Measurements from ENCODE around the gene EXT2. TPM values are rescaled to one million over a fixed set of nuclear protein-coding genes. Genes with fewer than 3 reads are reported as not detected.

EXT2 gene
- total and polyA plus RNA-seq, 2 experiments from 2014 or later = 71.5 to 107 TPM

- Histone ChIP-seq H3K4me3 (no peak within 1 kb of the TSS), H3K9me2 (replicated peaks; ENCODE audit: insufficient read depth) (no peaks in the 10 kb centered on the region), H2AFZ (no peak within 1 kb of the TSS), H3K4me1 (ENCODE audit: insufficient read depth) (no peaks in the 10 kb centered on the region), H3K36me3 (replicated peaks; ENCODE audit: insufficient read depth, low read depth) (no peaks in the 10 kb centered on the region), H3K9me3 (ENCODE audit: low read depth) (no peaks in the 10 kb centered on the region), H3K4me2 (no peak within 1 kb of the TSS), H3K27ac (no peak within 1 kb of the TSS), H3K27me3 (no peaks in the 10 kb centered on the region), H4K20me1 (ENCODE audit: insufficient read depth, poor library complexity, severe bottlenecking) (no peaks in the 10 kb centered on the region), H3K79me2 (no peaks in the 10 kb centered on the region)
- 96% methylated on average over 12 of the region's 12 CpGs for WGBS (ENCODE audit: low lambda C conversion rate, missing lambda C conversion rate)
- DNase-seq (ENCODE audit: low spot score) = no peak
- TF ChIP-seq CTCF (IDR thresholded peaks at IDR 0.05; ENCODE audit: poor library complexity) = no peak
- no peak for TF ChIP-seq EZH2 (IDR thresholded peaks at IDR 0.05; ENCODE audit: borderline replicate concordance)
- TF ChIP-seq EZH2phosphoT487 (IDR thresholded peaks at IDR 0.05; ENCODE audit: low read depth, severe bottlenecking, unreplicated experiment) = no peak
These were observed 47.5 kb upstream of the EXT2 start, which contains the start of gene ACCSL for GRCh38 chr11:44047931-44048431. Gene ACCSL (plus strand): TSS chr11:44047981. CDS start chr11:44048037, 56 bp downstream.

GRCh38 chr11:44049832-44050231 is 45.6 kb upstream of the EXT2 start:
- Histone ChIP-seq H3K9me2 (replicated peaks; ENCODE audit: insufficient read depth) (no peaks in the 10 kb centered on the region), H3K27ac (no peak overlapping the region), H3K4me1 (ENCODE audit: insufficient read depth) (no peaks in the 10 kb centered on the region), H3K79me2 (no peaks in the 10 kb centered on the region), H4K20me1 (ENCODE audit: insufficient read depth, poor library complexity, severe bottlenecking) (no peaks in the 10 kb centered on the region), H3K27me3 (no peaks in the 10 kb centered on the region), H2AFZ (no peak overlapping the region), H3K9me3 (ENCODE audit: low read depth) (no peaks in the 10 kb centered on the region), H3K36me3 (replicated peaks; ENCODE audit: insufficient read depth, low read depth) (no peaks in the 10 kb centered on the region), H3K4me2 (no peak overlapping the region), H3K4me3 (no peak overlapping the region)
- TF ChIP-seq EZH2 (IDR thresholded peaks at IDR 0.05; ENCODE audit: borderline replicate concordance) (no peak), EZH2phosphoT487 (IDR thresholded peaks at IDR 0.05; ENCODE audit: low read depth, severe bottlenecking, unreplicated experiment) (no peak), CTCF (IDR thresholded peaks at IDR 0.05; ENCODE audit: poor library complexity) (no peak)
- no peak for DNase-seq (ENCODE audit: low spot score)
- WGBS (ENCODE audit: low lambda C conversion rate, missing lambda C conversion rate) = 75% methylated on average over 3 of the region's 3 CpGs

- no peaks in the 10 kb centered on the region for H3K36me3 ChIP-seq (replicated peaks; ENCODE audit: insufficient read depth, low read depth)
- no peaks in the 10 kb centered on the region for H3K4me1 ChIP-seq (ENCODE audit: insufficient read depth)
- no peak overlapping the region for H3K4me2 ChIP-seq
- no peaks in the 10 kb centered on the region for H3K9me3 ChIP-seq (ENCODE audit: low read depth)
- TF ChIP-seq EZH2 (IDR thresholded peaks at IDR 0.05; ENCODE audit: borderline replicate concordance) (no peak), CTCF (IDR thresholded peaks at IDR 0.05; ENCODE audit: poor library complexity) (no peak), EZH2phosphoT487 (IDR thresholded peaks at IDR 0.05; ENCODE audit: low read depth, severe bottlenecking, unreplicated experiment) (no peak)
- DNase-seq (ENCODE audit: low spot score) = no peak
- no peak overlapping the region for H3K27ac ChIP-seq
- H3K9me2 ChIP-seq (replicated peaks; ENCODE audit: insufficient read depth) = no peaks in the 10 kb centered on the region
- H3K4me3 ChIP-seq = no peak overlapping the region
- no peaks in the 10 kb centered on the region for H3K79me2 ChIP-seq
- H2AFZ ChIP-seq = no peak overlapping the region
- WGBS (ENCODE audit: low lambda C conversion rate, missing lambda C conversion rate) = 88% methylated on average over 4 of the region's 4 CpGs
- H3K27me3 ChIP-seq = no peaks in the 10 kb centered on the region
- no peaks in the 10 kb centered on the region for H4K20me1 ChIP-seq (ENCODE audit: insufficient read depth, poor library complexity, severe bottlenecking)
These were observed 44.3 kb upstream of the EXT2 start for GRCh38 chr11:44051171-44051570.

All from hepatocyte (in vitro differentiated cells).